ENCODE results near the gene HOXA4. TPM values are rescaled to one million over a fixed set of nuclear protein-coding genes. Genes with fewer than 3 reads are reported as not detected.

Gene HOXA4
- total RNA-seq, 2 experiments from 2014 or later = not detected

DNA sequence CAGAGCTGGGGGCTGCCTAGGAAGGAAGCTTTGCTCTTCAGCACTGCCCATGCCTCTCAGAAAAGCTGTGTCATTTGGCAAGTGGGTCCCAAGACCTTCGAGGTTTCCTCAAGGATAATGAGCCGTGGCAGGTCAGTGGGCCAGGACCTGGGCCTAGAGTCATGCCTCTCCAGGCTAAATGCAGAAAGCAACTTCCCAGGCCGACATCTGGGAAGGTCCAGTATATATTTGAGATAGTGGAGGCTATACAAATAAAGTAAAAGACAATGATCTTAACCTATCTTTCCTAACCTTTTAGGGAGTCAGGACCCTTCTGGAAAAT is 45.9 kb upstream of the HOXA4 start:
- intact Hi-C loops (cut with DNase I, micrococcal nuclease) = loop anchor here in 1 of 2 experiments (5.0 kb wide), 1 partner anchor 1224 kb away; no protein-coding TSS in a partner anchor
- CTCF ChIA-PET = interaction anchor here (1.2 to 2.2 kb wide), 2 partner anchors 26 to 1282 kb away, joined by 3 to 8 read pairs; no protein-coding TSS in a partner anchor
- no peak overlapping the region for H3K27ac ChIP-seq (ENCODE audit: low read depth in 1 of 2, low read length in 2 of 2)
- peaks cover 86% of the 10 kb centered on the region for H3K27me3 Mint-ChIP-seq
- H3K4me3 ChIP-seq (ENCODE audit: low read length) = no peak overlapping the region
- H3K4me1 ChIP-seq (ENCODE audit: insufficient read depth, low read length) = peaks cover 41% of the 10 kb centered on the region
- H3K9me3 Mint-ChIP-seq = no peaks in the 10 kb centered on the region
- H3K27ac Mint-ChIP-seq = no peak overlapping the region
- peaks cover 21% of the 10 kb centered on the region for H3K4me1 Mint-ChIP-seq (ENCODE audit: low read depth)
- no peak overlapping the region for H3K4me3 Mint-ChIP-seq
- no peaks in the 10 kb centered on the region for H3K36me3 Mint-ChIP-seq (ENCODE audit: low read depth)
- no peaks in the 10 kb centered on the region for H3K36me3 ChIP-seq (ENCODE audit: insufficient read depth, low read length)
- peaks cover 71 to 93% of the 10 kb centered on the region in 2 experiments for H3K27me3 ChIP-seq (ENCODE audit: control insufficient read depth in 1 of 2, insufficient read depth in 2 of 2, low read length in 2 of 2)
- POLR2A ChIA-PET = interaction anchor here (1.0 kb wide), 2 partner anchors 8 to 10 kb away, joined by 3 read pairs; partner anchors contain the start of gene HOXA11
- DNase-seq (no peak), ATAC-seq (ENCODE audit: poor library complexity) (no peak)
- TF ChIP-seq, protein P1, sequence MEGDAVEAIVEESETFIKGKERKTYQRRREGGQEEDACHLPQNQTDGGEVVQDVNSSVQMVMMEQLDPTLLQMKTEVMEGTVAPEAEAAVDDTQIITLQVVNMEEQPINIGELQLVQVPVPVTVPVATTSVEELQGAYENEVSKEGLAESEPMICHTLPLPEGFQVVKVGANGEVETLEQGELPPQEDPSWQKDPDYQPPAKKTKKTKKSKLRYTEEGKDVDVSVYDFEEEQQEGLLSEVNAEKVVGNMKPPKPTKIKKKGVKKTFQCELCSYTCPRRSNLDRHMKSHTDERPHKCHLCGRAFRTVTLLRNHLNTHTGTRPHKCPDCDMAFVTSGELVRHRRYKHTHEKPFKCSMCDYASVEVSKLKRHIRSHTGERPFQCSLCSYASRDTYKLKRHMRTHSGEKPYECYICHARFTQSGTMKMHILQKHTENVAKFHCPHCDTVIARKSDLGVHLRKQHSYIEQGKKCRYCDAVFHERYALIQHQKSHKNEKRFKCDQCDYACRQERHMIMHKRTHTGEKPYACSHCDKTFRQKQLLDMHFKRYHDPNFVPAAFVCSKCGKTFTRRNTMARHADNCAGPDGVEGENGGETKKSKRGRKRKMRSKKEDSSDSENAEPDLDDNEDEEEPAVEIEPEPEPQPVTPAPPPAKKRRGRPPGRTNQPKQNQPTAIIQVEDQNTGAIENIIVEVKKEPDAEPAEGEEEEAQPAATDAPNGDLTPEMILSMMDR (IDR thresholded peaks at IDR 0.05) = no peak
- peaks cover under 1 to 52% of the 10 kb centered on the region in 2 experiments for H3K9me3 ChIP-seq (ENCODE audit: control insufficient read depth in 1 of 2, insufficient read depth in 1 of 2, low read length in 2 of 2)

DNA sequence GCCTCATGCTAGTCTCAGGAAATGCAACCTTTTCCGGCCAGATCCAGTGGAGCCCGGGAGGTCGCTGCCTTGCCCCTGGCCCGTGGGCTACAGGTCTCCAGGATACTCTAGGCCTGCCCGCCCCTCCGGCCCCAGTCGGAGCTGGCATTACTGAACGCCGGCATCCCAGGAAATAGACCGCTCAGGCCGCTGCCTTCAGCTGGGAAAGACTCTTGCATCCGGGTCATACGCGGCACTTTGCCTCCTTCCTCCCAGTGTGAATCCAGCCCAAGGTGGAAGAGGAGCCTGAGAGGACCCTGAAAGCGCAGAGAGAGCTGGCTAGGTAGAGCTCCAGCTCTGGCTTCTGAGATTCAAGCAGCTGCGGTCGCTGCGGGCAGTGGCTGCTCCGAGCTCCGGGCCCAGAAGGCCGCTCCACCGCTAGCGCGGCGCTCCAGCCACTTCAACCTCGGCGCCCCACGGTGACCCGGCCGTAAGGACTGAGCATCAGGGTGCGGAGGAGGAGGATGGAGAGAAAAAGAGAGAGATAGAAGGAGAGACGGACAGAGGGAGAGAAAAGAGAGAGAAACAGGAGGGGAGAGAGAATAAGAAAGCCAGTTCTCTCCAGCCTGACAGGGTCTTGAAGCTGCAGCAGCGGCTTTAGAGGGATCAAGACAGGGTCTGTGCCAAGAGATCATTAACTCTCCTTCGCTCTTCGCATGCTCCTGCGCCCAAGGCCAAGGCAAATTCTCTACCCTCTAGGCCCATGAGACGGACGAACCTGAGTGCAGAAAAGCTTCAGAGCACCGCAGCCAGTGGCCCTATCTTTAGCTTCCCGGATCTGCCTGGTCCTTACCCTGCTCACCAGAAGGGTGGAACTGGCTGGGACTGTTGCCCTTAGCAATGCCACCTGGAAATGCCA is 45.3 kb upstream of the HOXA4 start:
- peaks cover 5 to 56% of the 10 kb centered on the region in 2 experiments for H3K9me3 ChIP-seq (ENCODE audit: control insufficient read depth in 1 of 2, insufficient read depth in 1 of 2, low read length in 2 of 2)
- peak in 2 of 14 experiments; percentile 10 to 27 for DNase-seq
- no peak for ATAC-seq (ENCODE audit: poor library complexity)
- H3K27me3 ChIP-seq (ENCODE audit: control insufficient read depth in 1 of 2, insufficient read depth in 2 of 2, low read length in 2 of 2) = peaks cover 76 to 95% of the 10 kb centered on the region in 2 experiments
- no peak overlapping the region for H3K4me3 ChIP-seq (ENCODE audit: low read length)
- intact Hi-C loops (cut with DNase I, micrococcal nuclease) = loop anchor here in 1 of 2 experiments (5.0 kb wide), 1 partner anchor 1224 kb away; no protein-coding TSS in a partner anchor
- no peak overlapping the region for H3K4me3 Mint-ChIP-seq
- H3K4me1 ChIP-seq (ENCODE audit: insufficient read depth, low read length) = peaks cover 45% of the 10 kb centered on the region
- peaks cover 27% of the 10 kb centered on the region for H3K4me1 Mint-ChIP-seq (ENCODE audit: low read depth)
- H3K36me3 Mint-ChIP-seq (ENCODE audit: low read depth) = no peaks in the 10 kb centered on the region
- no peak overlapping the region for H3K27ac Mint-ChIP-seq
- H3K9me3 Mint-ChIP-seq = no peaks in the 10 kb centered on the region
- H3K27me3 Mint-ChIP-seq = peaks cover 86% of the 10 kb centered on the region
- TF ChIP-seq, protein P1 (IDR thresholded peaks at IDR 0.05) = no peak
- POLR2A ChIA-PET = interaction anchor here (1.0 kb wide), 2 partner anchors 9 to 10 kb away, joined by 3 read pairs; partner anchors contain the start of gene HOXA11
- CTCF ChIA-PET = interaction anchor here (1.2 to 2.2 kb wide), 2 partner anchors 25 to 1281 kb away, joined by 3 to 8 read pairs; no protein-coding TSS in a partner anchor
- H3K36me3 ChIP-seq (ENCODE audit: insufficient read depth, low read length) = no peaks in the 10 kb centered on the region
- H3K27ac ChIP-seq (ENCODE audit: low read depth in 1 of 2, low read length in 2 of 2) = no peak overlapping the region

DNA sequence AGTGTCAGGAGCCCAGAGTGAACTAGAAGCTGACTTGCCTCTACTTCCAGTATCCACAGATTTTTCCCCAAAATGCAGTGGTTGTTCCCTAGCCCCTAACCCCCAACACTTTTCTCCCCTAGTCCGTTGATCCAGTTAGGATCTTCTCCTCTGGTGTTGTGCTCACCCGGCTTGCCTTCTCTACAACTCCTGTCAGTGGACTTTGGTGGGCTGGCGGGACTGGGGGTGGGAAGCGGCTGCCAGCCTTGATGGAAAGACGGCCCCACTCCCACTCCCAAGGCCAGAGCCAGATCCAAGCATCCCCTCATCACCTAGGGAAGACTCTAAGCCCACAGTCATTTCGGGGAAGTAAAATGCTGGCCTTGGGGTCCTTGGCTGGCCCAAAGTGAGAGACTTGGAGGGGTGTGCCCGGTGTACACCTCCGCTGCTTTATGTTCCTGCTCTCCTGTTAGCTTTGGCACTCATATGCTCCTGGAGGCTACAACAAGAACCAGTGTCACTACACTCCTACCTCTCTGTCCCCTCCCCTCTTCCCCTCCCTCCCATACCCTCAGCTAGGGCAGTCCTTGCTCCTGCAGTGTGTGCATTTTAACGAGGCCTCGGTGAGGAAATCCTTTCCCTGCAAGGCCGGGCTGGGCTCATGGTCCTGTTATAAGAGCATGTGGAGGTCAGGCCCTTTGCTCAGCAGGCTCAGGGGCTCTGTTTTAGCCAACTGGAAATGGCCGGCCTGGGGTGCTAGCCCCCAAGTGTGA is 44.5 kb upstream of the HOXA4 start:
- H3K36me3 ChIP-seq (ENCODE audit: insufficient read depth, low read length) = no peaks in the 10 kb centered on the region
- H3K27ac ChIP-seq (ENCODE audit: low read depth in 1 of 2, low read length in 2 of 2) = no peak overlapping the region
- peaks cover 47% of the 10 kb centered on the region for H3K4me1 ChIP-seq (ENCODE audit: insufficient read depth, low read length)
- no peak overlapping the region for H3K4me3 ChIP-seq (ENCODE audit: low read length)
- Mint-ChIP-seq H3K9me3 (no peaks in the 10 kb centered on the region), H3K27ac (no peak overlapping the region), H3K4me1 (ENCODE audit: low read depth) (peaks cover 33% of the 10 kb centered on the region), H3K27me3 (peaks cover 88% of the 10 kb centered on the region), H3K4me3 (peak overlapping the region; percentile 65), H3K36me3 (ENCODE audit: low read depth) (no peaks in the 10 kb centered on the region)
- TF ChIP-seq, protein P1 (IDR thresholded peaks at IDR 0.05) = no peak
- H3K9me3 ChIP-seq (ENCODE audit: control insufficient read depth in 1 of 2, insufficient read depth in 1 of 2, low read length in 2 of 2) = peaks cover 5 to 50% of the 10 kb centered on the region in 2 experiments
- ATAC-seq (ENCODE audit: poor library complexity) (no peak), DNase-seq (peak in 3 of 14 experiments; percentile 0 to 32 (median 6))
- POLR2A ChIA-PET = interaction anchor here (0.7 kb wide), 1 partner anchor 9 kb away, joined by 3 read pairs; no protein-coding TSS in a partner anchor
- H3K27me3 ChIP-seq (ENCODE audit: control insufficient read depth in 1 of 2, insufficient read depth in 2 of 2, low read length in 2 of 2) = peaks cover 73 to 95% of the 10 kb centered on the region in 2 experiments
- intact Hi-C loops (cut with DNase I, micrococcal nuclease) = loop anchor here in 1 of 2 experiments (5.0 kb wide), 1 partner anchor 1223 kb away; no protein-coding TSS in a partner anchor
- CTCF ChIA-PET = interaction anchor here (0.9 kb wide), 1 partner anchor 24 kb away, joined by 3 read pairs; no protein-coding TSS in a partner anchor

All from CD4-positive, alpha-beta T cell (primary cell).